HG02678 (cell line): ENCODE data around the gene IFI6.
"Not testable (repeated sequence)": the region's sequence is repeated elsewhere in the genome, so short reads cannot be mapped to it uniquely, and the experiment has no call there.

Experiments
- ATAC-seq: cut with Tn5 transposase; IDR thresholded peaks from one replicate; pipeline ENCODE4 v1.9.1; 2021; ENCODE audit warnings: mild to moderate bottlenecking, moderate library complexity; ENCODE audit not compliant: unreplicated experiment

The IFI6 gene

GRCh38 chr1:27671964-27672749, at the start of gene IFI6:
Gene IFI6, minus strand, starts transcription at chr1:27672192. Its CDS starts 2,878 bp downstream, at chr1:27669314.
- peak; percentile 86 for ATAC-seq

GRCh38 chr1:27719286-27720251, 47.6 kb upstream of the IFI6 start:
- no peak for ATAC-seq

- ATAC-seq, result no peak
Observed at GRCh38 chr1:27716262-27716895, 44.4 kb upstream of the IFI6 start.

- ATAC-seq, result no peak
Observed at GRCh38 chr1:27713869-27714513, 42.0 kb upstream of the IFI6 start.

- ATAC-seq, result no peak
Observed at GRCh38 chr1:27713139-27713725, 41.2 kb upstream of the IFI6 start.

- ATAC-seq, result no peak
Observed at GRCh38 chr1:27710574-27710973, 38.6 kb upstream of the IFI6 start.

GRCh38 chr1:27705545-27705944, 33.6 kb upstream of the IFI6 start:
- no peak for ATAC-seq

GRCh38 chr1:27704958-27705357, 33.0 kb upstream of the IFI6 start:
- ATAC-seq, result no peak

GRCh38 chr1:27696835-27697234, 24.8 kb upstream of the IFI6 start:
- ATAC-seq, result not testable (repeated sequence)

GRCh38 chr1:27690183-27690582, 18.2 kb upstream of the IFI6 start:
- no peak for ATAC-seq

- ATAC-seq, result peak; percentile 51
Observed at GRCh38 chr1:27689423-27690173, 17.6 kb upstream of the IFI6 start.

- ATAC-seq, result no peak
Observed at GRCh38 chr1:27687906-27688305, 15.9 kb upstream of the IFI6 start.

GRCh38 chr1:27686223-27686990, 14.4 kb upstream of the IFI6 start:
- no peak for ATAC-seq

- ATAC-seq, result no peak
Observed at GRCh38 chr1:27684176-27684575, 12.2 kb upstream of the IFI6 start.

GRCh38 chr1:27682351-27682944, 10.5 kb upstream of the IFI6 start:
- ATAC-seq, result no peak

GRCh38 chr1:27681580-27681979, 9.6 kb upstream of the IFI6 start:
- not testable (repeated sequence) for ATAC-seq

- not testable (repeated sequence) for ATAC-seq
Observed at GRCh38 chr1:27680225-27680791, 8.3 kb upstream of the IFI6 start.

- no peak for ATAC-seq
Observed at GRCh38 chr1:27678747-27679146, 6.8 kb upstream of the IFI6 start.
